Hepatocyte (in vitro differentiated cells): ENCODE results near the gene PITX1. TPM values are rescaled to one million over a fixed set of nuclear protein-coding genes. Genes with fewer than 3 reads are reported as not detected.

Experiments
- DNase-seq: peaks from one replicate; pipeline ENCODE4 v3.0.0-alpha.2; 2016; ENCODE audit warnings: low spot score
- H2AFZ ChIP-seq: fragments of 200-600 bp; sonication (generic); 2 replicates; pipeline ENCODE4 v1.6.0; 2016; ENCODE audit warnings: antibody characterized with exemption, mild to moderate bottlenecking
- H3K27ac ChIP-seq: fragments of 200-600 bp; sonication (generic); 2 replicates; pipeline ENCODE4 v1.5.1; 2016; ENCODE audit warnings: mild to moderate bottlenecking
- H3K27me3 ChIP-seq: fragments of 200-600 bp; sonication (generic); 2 replicates; pipeline ENCODE4 v1.6.1; 2016
- H3K36me3 ChIP-seq: fragments of 200-600 bp; sonication (generic); replicated peaks from 2 replicates; pipeline ENCODE4 v1.5.1; 2016; ENCODE audit warnings: low read depth; ENCODE audit not compliant: insufficient read depth
- H3K4me1 ChIP-seq: fragments of 200-600 bp; sonication (generic); 2 replicates; pipeline ENCODE4 v1.5.1; 2016; ENCODE audit warnings: mild to moderate bottlenecking, moderate library complexity; ENCODE audit not compliant: insufficient read depth
- H3K4me2 ChIP-seq: fragments of 200-600 bp; sonication (generic); 2 replicates; pipeline ENCODE4 v1.6.0; 2016
- H3K4me3 ChIP-seq: fragments of 200-600 bp; sonication (generic); 2 replicates; pipeline ENCODE4 v1.5.1; 2016; ENCODE audit warnings: mild to moderate bottlenecking
- H3K79me2 ChIP-seq: fragments of 200-600 bp; sonication (generic); 2 replicates; pipeline ENCODE4 v1.6.0; 2017; ENCODE audit warnings: mild to moderate bottlenecking
- H3K9me2 ChIP-seq: fragments of 200-600 bp; sonication (generic); replicated peaks from 2 replicates; pipeline ENCODE4 v1.6.0; 2017; ENCODE audit warnings: mild to moderate bottlenecking; ENCODE audit not compliant: insufficient read depth
- H3K9me3 ChIP-seq: fragments of 200-600 bp; sonication (generic); 2 replicates; pipeline ENCODE4 v1.5.1; 2016; ENCODE audit warnings: low read depth, mild to moderate bottlenecking
- H4K20me1 ChIP-seq: fragments of 200-600 bp; sonication (generic); 2 replicates; pipeline ENCODE4 v1.6.0; 2016; ENCODE audit warnings: mild to moderate bottlenecking; ENCODE audit not compliant: insufficient read depth, poor library complexity, severe bottlenecking
- EZH2 ChIP-seq: fragments of 200-600 bp; sonication (generic); IDR thresholded peaks from 2 replicates; pipeline ENCODE4 v1.6.1; 2016; ENCODE audit warnings: antibody characterized with exemption, mild to moderate bottlenecking, borderline replicate concordance
- EZH2phosphoT487 ChIP-seq: fragments of 200-600 bp; sonication (generic); IDR thresholded peaks from one replicate; pipeline ENCODE4 v1.6.1; 2018; ENCODE audit warnings: antibody characterized with exemption, mild to moderate bottlenecking, low read depth, moderate library complexity; ENCODE audit not compliant: unreplicated experiment, severe bottlenecking
- WGBS: methylation state at CpG from one replicate; pipeline ENCODE4 v1.1.6; 2016; ENCODE audit warnings: low lambda C conversion rate; ENCODE audit errors: missing lambda C conversion rate; 5-methylcytosine and 5-hydroxymethylcytosine counted together
- polyA plus RNA-seq: library from polyadenylated mRNA; unstranded; fragments of >200 nt; fragmentation: Nextera tagmentation; extraction: Ambion mirVana; gene quantifications from 2 replicates; pipeline ENCODE4 v1.2.1, GENCODE V29; 2016
- total RNA-seq: library from RNA; depleted of rRNA; stranded (reverse); fragments of >200 nt; gene quantifications from 2 replicates; pipeline ENCODE4 v1.2.3, GENCODE V29; 2014
- TF ChIP-seq, protein P1 (sequence below): fragments of 200-600 bp; sonication (generic); IDR thresholded peaks from 2 replicates; pipeline ENCODE4 v1.5.1; 2016; ENCODE audit warnings: antibody characterized with exemption, mild to moderate bottlenecking; ENCODE audit not compliant: poor library complexity

The PITX1 gene
- total and polyA plus RNA-seq, 2 experiments from 2014 or later: 64.9 to 141 TPM

- H3K9me3 ChIP-seq: no peaks in the 10 kb centered on the region
- DNase-seq: peak; percentile 50
Measured at GRCh38 chr5:135039271-135040033, 5.4 kb upstream of the PITX1 start.

DNA sequence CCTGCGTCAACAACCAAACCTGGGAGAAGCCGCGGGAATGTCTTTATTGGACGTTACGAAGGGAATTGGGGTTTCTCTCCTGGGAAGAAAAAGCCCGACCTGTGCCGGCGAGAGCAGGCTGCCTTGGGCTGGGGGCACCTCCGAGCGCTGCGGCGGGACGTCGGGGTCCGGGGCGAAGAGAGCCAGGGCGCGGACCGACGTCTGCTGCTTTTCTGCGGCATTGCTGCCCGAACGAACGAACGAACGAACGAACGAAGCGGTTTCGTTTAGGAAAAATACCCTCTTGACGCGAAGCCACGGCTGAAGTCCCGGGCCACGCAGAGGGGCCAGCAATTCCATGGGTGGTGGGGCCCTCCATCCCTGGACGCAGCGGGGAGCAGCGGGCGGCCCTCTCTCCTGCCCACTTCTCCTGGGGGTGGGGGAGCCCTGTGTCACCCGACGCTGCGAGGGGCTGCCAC is 4.8 kb upstream of the PITX1 start:
- Histone ChIP-seq H3K27me3 (peaks cover 74% of the 10 kb centered on the region), H3K79me2 (peaks cover 46% of the 10 kb centered on the region), H3K4me1 (peaks cover 33% of the 10 kb centered on the region), H2AFZ (peak overlapping the region; percentile 69), H3K27ac (peak overlapping the region; percentile 40), H4K20me1 (no peaks in the 10 kb centered on the region), H3K9me3 (no peaks in the 10 kb centered on the region), H3K36me3 (no peaks in the 10 kb centered on the region), H3K9me2 (no peaks in the 10 kb centered on the region), H3K4me2 (peak overlapping the region; percentile 97), H3K4me3 (peak overlapping the region; percentile 32)
- 14% methylated on average over 33 of the region's 42 CpGs for WGBS
- TF ChIP-seq, protein P1, sequence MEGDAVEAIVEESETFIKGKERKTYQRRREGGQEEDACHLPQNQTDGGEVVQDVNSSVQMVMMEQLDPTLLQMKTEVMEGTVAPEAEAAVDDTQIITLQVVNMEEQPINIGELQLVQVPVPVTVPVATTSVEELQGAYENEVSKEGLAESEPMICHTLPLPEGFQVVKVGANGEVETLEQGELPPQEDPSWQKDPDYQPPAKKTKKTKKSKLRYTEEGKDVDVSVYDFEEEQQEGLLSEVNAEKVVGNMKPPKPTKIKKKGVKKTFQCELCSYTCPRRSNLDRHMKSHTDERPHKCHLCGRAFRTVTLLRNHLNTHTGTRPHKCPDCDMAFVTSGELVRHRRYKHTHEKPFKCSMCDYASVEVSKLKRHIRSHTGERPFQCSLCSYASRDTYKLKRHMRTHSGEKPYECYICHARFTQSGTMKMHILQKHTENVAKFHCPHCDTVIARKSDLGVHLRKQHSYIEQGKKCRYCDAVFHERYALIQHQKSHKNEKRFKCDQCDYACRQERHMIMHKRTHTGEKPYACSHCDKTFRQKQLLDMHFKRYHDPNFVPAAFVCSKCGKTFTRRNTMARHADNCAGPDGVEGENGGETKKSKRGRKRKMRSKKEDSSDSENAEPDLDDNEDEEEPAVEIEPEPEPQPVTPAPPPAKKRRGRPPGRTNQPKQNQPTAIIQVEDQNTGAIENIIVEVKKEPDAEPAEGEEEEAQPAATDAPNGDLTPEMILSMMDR: no peak
- peak; percentile 65 for TF ChIP-seq EZH2phosphoT487
- peak; percentile 68 for TF ChIP-seq EZH2
- no peak for DNase-seq

More at GRCh38 chr5:135039271-135040033, 5.4 kb upstream of the PITX1 start:
- peak overlapping the region; percentile 97 for H3K4me2 ChIP-seq
- H3K27ac ChIP-seq: peak overlapping the region; percentile 40
- H3K4me1 ChIP-seq: peaks cover 32% of the 10 kb centered on the region
- TF ChIP-seq EZH2 (peak; percentile 66), EZH2phosphoT487 (no peak)
- TF ChIP-seq, protein P1: no peak
- H3K79me2 ChIP-seq: peaks cover 46% of the 10 kb centered on the region
- peaks cover 76% of the 10 kb centered on the region for H3K27me3 ChIP-seq
- no peaks in the 10 kb centered on the region for H4K20me1 ChIP-seq
- 4% methylated on average over 62 of the region's 87 CpGs for WGBS
- H2AFZ ChIP-seq: peak overlapping the region; percentile 69
- peak overlapping the region; percentile 32 for H3K4me3 ChIP-seq
- no peaks in the 10 kb centered on the region for H3K9me2 ChIP-seq
- no peaks in the 10 kb centered on the region for H3K36me3 ChIP-seq

DNA sequence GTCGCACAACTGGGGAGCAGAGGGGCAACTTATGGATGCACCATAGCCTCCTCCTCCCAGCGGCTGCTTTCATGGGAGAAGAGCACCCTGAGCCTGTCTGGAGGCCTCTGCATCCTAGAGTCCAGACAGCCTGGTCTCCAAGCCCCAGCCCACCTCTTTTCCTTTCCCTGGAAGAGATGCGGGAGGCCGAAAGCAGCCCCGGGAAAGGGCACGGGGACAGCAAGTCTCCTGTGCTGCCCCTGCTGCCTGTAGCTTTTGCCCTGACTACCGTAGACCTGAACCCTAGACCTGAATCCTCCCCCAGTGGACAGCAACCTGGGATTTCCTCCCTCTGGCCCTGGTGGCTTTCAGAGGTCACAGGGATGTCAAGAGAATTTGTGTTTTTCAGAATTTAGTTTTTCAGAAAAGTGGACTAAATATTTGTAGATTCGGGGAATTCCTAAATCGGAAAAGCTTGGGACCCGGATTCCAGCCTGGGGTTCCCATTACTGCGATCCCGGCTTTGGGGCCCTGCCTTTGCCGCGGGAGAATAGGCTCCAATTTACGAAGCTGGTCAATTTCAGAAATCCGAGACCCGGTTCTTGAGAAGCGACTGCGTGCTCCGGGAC is 4.3 kb upstream of the PITX1 start:
- Histone ChIP-seq H2AFZ (peak overlapping the region; percentile 69), H4K20me1 (peaks cover 4% of the 10 kb centered on the region), H3K4me1 (peaks cover 33% of the 10 kb centered on the region), H3K4me2 (peak overlapping the region; percentile 97), H3K9me2 (no peaks in the 10 kb centered on the region), H3K9me3 (no peaks in the 10 kb centered on the region), H3K36me3 (no peaks in the 10 kb centered on the region), H3K27me3 (peaks cover 69% of the 10 kb centered on the region), H3K27ac (peak overlapping the region; percentile 40), H3K4me3 (peak overlapping the region; percentile 32), H3K79me2 (peaks cover 50% of the 10 kb centered on the region)
- DNase-seq: no peak
- 42% methylated on average over 20 of the region's 20 CpGs for WGBS
- TF ChIP-seq, protein P1: no peak
- no peak for TF ChIP-seq EZH2
- no peak for TF ChIP-seq EZH2phosphoT487
